ENCODE data around the gene GRIA3.

DNA sequence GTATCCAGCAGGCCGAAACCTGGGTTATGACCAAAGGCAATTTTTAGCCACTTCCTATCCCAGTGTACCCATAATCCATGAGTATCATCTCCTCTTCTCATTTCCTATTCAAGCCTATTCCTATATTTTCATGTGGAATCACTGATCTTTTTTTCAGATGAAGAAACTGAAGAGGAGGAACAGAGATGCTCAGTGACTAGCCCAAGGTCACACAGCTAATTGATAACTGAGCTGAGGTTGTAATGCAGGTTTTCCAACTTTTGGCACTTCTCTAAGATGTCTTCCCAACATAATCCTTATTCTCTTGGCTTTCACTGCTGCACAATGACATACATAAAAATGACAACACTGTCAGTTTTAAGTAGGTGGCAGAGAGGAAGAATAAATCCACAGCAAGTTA is 15.3 kb downstream of the GRIA3 start:
- no peak for TF ChIP-seq POLR2A (IDR thresholded peaks at IDR 0.05)
- TF ChIP-seq, protein P1, sequence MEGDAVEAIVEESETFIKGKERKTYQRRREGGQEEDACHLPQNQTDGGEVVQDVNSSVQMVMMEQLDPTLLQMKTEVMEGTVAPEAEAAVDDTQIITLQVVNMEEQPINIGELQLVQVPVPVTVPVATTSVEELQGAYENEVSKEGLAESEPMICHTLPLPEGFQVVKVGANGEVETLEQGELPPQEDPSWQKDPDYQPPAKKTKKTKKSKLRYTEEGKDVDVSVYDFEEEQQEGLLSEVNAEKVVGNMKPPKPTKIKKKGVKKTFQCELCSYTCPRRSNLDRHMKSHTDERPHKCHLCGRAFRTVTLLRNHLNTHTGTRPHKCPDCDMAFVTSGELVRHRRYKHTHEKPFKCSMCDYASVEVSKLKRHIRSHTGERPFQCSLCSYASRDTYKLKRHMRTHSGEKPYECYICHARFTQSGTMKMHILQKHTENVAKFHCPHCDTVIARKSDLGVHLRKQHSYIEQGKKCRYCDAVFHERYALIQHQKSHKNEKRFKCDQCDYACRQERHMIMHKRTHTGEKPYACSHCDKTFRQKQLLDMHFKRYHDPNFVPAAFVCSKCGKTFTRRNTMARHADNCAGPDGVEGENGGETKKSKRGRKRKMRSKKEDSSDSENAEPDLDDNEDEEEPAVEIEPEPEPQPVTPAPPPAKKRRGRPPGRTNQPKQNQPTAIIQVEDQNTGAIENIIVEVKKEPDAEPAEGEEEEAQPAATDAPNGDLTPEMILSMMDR (IDR thresholded peaks at IDR 0.05), result no peak
- TF ChIP-seq POLR2AphosphoS5 (IDR thresholded peaks at IDR 0.05), result no peak
- no peak for TF ChIP-seq EP300 (IDR thresholded peaks at IDR 0.05)

All from sigmoid colon (tissue), 4 donors.